22Rv1 (cell line): ENCODE data around the gene NUB1.

Experiments used
- ZFX ChIP-seq: fragments of 450-650 bp; IDR thresholded peaks from 2 replicates; pipeline ENCODE4 v1.6.1; 2017; ENCODE audit warnings: antibody characterized with exemption, borderline replicate concordance
- TF ChIP-seq, protein P1 (sequence below): fragments of 450-650 bp; IDR thresholded peaks from 2 replicates; pipeline ENCODE4 v1.5.1; 2017; ENCODE audit warnings: mild to moderate bottlenecking

GRCh38 chr7:151340794-151341356 is 737 bp upstream of the NUB1 start:
- TF ChIP-seq, protein P1, sequence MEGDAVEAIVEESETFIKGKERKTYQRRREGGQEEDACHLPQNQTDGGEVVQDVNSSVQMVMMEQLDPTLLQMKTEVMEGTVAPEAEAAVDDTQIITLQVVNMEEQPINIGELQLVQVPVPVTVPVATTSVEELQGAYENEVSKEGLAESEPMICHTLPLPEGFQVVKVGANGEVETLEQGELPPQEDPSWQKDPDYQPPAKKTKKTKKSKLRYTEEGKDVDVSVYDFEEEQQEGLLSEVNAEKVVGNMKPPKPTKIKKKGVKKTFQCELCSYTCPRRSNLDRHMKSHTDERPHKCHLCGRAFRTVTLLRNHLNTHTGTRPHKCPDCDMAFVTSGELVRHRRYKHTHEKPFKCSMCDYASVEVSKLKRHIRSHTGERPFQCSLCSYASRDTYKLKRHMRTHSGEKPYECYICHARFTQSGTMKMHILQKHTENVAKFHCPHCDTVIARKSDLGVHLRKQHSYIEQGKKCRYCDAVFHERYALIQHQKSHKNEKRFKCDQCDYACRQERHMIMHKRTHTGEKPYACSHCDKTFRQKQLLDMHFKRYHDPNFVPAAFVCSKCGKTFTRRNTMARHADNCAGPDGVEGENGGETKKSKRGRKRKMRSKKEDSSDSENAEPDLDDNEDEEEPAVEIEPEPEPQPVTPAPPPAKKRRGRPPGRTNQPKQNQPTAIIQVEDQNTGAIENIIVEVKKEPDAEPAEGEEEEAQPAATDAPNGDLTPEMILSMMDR = no peak
- no peak for TF ChIP-seq ZFX
